ENCODE measurements around the gene SMIM10. TPM values are rescaled to one million over a fixed set of nuclear protein-coding genes. Genes with fewer than 3 reads are reported as not detected.

SMIM10 gene
- total and polyA plus RNA-seq, 2 of the 13 experiments (the other 11 are each of a cell fraction or from before 2014, with no cell fraction given), result not detected

DNA sequence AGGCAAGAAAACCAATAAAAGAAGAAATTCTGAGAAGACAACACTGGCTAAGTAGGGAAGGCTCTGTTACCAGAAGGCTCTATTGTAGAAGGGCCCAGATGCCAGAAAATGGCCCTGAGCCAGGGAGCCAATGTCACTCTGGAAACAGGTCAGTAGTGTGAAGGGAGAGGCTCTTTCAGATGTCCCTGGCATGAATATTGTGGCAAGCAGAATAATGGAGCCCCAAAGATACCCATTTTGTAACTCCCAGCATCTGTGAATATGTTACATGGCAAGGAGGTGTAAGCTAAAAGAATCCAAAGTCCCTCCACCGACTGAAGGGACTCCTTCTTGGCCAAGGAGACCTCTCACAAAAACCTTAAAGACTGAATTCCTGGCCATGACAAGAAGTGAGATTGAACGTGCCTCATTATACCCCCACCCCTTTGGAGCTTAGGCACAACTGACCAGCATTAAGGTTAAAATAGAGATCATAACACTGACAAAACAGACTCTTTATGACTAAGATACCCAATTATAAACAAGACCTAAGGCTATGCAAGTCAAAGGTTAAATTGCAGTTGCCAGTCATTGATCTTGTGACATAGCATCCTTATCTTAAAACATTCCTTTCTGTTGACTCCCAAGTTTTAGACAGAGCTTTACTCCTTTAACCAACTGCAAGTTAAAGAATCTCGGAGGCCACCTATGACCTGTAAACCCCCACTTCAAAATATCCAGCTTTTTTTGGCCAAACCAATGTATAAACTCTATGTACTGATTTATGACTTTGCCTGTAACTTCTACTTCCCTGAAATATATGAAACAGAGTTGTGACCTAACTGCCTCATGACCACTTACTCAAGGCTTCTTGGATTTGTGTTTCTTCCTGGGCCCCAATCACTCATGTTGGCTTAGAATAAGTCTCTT lies 42.2 kb upstream of the SMIM10 start (continued):
- TF ChIP-seq, protein P1, sequence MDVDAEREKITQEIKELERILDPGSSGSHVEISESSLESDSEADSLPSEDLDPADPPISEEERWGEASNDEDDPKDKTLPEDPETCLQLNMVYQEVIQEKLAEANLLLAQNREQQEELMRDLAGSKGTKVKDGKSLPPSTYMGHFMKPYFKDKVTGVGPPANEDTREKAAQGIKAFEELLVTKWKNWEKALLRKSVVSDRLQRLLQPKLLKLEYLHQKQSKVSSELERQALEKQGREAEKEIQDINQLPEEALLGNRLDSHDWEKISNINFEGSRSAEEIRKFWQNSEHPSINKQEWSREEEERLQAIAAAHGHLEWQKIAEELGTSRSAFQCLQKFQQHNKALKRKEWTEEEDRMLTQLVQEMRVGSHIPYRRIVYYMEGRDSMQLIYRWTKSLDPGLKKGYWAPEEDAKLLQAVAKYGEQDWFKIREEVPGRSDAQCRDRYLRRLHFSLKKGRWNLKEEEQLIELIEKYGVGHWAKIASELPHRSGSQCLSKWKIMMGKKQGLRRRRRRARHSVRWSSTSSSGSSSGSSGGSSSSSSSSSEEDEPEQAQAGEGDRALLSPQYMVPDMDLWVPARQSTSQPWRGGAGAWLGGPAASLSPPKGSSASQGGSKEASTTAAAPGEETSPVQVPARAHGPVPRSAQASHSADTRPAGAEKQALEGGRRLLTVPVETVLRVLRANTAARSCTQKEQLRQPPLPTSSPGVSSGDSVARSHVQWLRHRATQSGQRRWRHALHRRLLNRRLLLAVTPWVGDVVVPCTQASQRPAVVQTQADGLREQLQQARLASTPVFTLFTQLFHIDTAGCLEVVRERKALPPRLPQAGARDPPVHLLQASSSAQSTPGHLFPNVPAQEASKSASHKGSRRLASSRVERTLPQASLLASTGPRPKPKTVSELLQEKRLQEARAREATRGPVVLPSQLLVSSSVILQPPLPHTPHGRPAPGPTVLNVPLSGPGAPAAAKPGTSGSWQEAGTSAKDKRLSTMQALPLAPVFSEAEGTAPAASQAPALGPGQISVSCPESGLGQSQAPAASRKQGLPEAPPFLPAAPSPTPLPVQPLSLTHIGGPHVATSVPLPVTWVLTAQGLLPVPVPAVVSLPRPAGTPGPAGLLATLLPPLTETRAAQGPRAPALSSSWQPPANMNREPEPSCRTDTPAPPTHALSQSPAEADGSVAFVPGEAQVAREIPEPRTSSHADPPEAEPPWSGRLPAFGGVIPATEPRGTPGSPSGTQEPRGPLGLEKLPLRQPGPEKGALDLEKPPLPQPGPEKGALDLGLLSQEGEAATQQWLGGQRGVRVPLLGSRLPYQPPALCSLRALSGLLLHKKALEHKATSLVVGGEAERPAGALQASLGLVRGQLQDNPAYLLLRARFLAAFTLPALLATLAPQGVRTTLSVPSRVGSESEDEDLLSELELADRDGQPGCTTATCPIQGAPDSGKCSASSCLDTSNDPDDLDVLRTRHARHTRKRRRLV (CRISPR knock-in tag; IDR thresholded peaks at IDR 0.05), result no peak
- TF ChIP-seq STAT5B (CRISPR knock-in tag; IDR thresholded peaks at IDR 0.05) (no peak), RARA (CRISPR knock-in tag; IDR thresholded peaks at IDR 0.05) (peak; percentile 78), NR0B2 (CRISPR knock-in tag; IDR thresholded peaks at IDR 0.05) (no peak), NRL (CRISPR knock-in tag; IDR thresholded peaks at IDR 0.05; ENCODE audit: borderline replicate concordance) (no peak), BRCA1 (CRISPR knock-in tag; IDR thresholded peaks at IDR 0.05) (no peak), FOXC1 (CRISPR knock-in tag; IDR thresholded peaks at IDR 0.05; ENCODE audit: borderline replicate concordance) (no peak), ZNF281 (CRISPR knock-in tag; IDR thresholded peaks at IDR 0.05; ENCODE audit: borderline replicate concordance) (no peak), FOXA3 (CRISPR knock-in tag; IDR thresholded peaks at IDR 0.05) (peak; percentile 71), CHCHD3 (CRISPR knock-in tag; IDR thresholded peaks at IDR 0.05) (no peak), PAWR (CRISPR knock-in tag; IDR thresholded peaks at IDR 0.05; ENCODE audit: borderline replicate concordance) (no peak), CEBPG (CRISPR knock-in tag; IDR thresholded peaks at IDR 0.05) (peak; percentile 40; the same call in 1 of the 2 replicates)
- TF ChIP-seq, protein P2, sequence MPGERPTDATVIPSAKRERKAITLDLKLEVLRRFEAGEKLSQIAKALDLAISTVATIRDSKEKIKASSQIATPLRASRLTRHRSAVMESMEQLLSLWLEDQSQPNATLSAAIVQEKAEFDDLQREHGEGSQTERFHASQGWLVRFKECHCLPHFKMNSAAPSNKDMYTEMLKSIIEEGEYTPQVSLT (CRISPR knock-in tag; IDR thresholded peaks at IDR 0.05; ENCODE audit: borderline replicate concordance, low read depth), result no peak
- TF ChIP-seq, protein P3, sequence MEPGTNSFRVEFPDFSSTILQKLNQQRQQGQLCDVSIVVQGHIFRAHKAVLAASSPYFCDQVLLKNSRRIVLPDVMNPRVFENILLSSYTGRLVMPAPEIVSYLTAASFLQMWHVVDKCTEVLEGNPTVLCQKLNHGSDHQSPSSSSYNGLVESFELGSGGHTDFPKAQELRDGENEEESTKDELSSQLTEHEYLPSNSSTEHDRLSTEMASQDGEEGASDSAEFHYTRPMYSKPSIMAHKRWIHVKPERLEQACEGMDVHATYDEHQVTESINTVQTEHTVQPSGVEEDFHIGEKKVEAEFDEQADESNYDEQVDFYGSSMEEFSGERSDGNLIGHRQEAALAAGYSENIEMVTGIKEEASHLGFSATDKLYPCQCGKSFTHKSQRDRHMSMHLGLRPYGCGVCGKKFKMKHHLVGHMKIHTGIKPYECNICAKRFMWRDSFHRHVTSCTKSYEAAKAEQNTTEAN (CRISPR knock-in tag; conservative IDR thresholded peaks at IDR 0.05), result no peak
- TF ChIP-seq, protein P4, sequence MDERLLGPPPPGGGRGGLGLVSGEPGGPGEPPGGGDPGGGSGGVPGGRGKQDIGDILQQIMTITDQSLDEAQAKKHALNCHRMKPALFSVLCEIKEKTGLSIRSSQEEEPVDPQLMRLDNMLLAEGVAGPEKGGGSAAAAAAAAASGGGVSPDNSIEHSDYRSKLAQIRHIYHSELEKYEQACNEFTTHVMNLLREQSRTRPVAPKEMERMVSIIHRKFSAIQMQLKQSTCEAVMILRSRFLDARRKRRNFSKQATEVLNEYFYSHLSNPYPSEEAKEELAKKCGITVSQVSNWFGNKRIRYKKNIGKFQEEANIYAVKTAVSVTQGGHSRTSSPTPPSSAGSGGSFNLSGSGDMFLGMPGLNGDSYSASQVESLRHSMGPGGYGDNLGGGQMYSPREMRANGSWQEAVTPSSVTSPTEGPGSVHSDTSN (CRISPR knock-in tag; IDR thresholded peaks at IDR 0.05), result no peak
